Measurements from ENCODE around the gene ERMP1. TPM values are rescaled to one million over a fixed set of nuclear protein-coding genes. Genes with fewer than 3 reads are reported as not detected.

The ERMP1 gene
- total and polyA plus RNA-seq, 2 donors (not counting 3 experiments of a cell fraction or from before 2014, with no cell fraction given), result 9.7 to 16.6 TPM

GRCh38 chr9:5835808-5836207, 2.9 kb upstream of the ERMP1 start:
- intact Hi-C loops (cut with micrococcal nuclease), result no loop called here
- TF ChIP-seq GATA2 (IDR thresholded peaks at IDR 0.05; ENCODE audit: insufficient read depth, insufficient read length, low read depth, low read length) (no peak), POLR2A (IDR thresholded peaks at IDR 0.05; ENCODE audit: low read depth, low read length) (no peak), EZH2 (IDR thresholded peaks at IDR 0.05; ENCODE audit: borderline replicate concordance, low read depth, low read length, severe bottlenecking) (no peak), MYC (IDR thresholded peaks at IDR 0.05; ENCODE audit: low read depth, low read length) (no peak), CTCF (IDR thresholded peaks at IDR 0.05; ENCODE audit: extremely low read depth in 1 of 2, insufficient read depth in 1 of 2, low read depth in 1 of 2, low read length in 2 of 2) (no peak), FOS (IDR thresholded peaks at IDR 0.05; ENCODE audit: borderline replicate concordance, insufficient read depth, low read length) (no peak), POLR2AphosphoS5 (IDR thresholded peaks at IDR 0.05; ENCODE audit: insufficient read depth, low read depth, low read length) (no peak), JUN (IDR thresholded peaks at IDR 0.05; ENCODE audit: borderline replicate concordance, insufficient read depth, insufficient read length, low read depth) (no peak), MAX (IDR thresholded peaks at IDR 0.05; ENCODE audit: insufficient read depth, insufficient read length) (no peak)
- H3K9me1 ChIP-seq (replicated peaks; ENCODE audit: control insufficient read depth, extremely low read depth, insufficient read depth, low read length), result no peaks in the 10 kb centered on the region
- H3K27ac ChIP-seq (ENCODE audit: insufficient read depth, low read depth, low read length), result no peak overlapping the region
- no peaks in the 10 kb centered on the region for H3K9me3 ChIP-seq (replicated peaks; ENCODE audit: control insufficient read depth, insufficient read depth, low read length)
- POLR2A ChIA-PET, result no interaction called here
- no peak overlapping the region for H3K4me2 ChIP-seq (ENCODE audit: insufficient read depth, low read length)
- H3K4me1 ChIP-seq (ENCODE audit: control insufficient read depth, extremely low read depth, insufficient read depth, low read length), result peaks cover 16% of the 10 kb centered on the region
- no peaks in the 10 kb centered on the region for H3K79me2 ChIP-seq (ENCODE audit: control insufficient read depth, insufficient read depth, low read length)
- FAIRE-seq (no peak), DNase-seq (ENCODE audit: low read depth, low spot score) (no peak)
- no peaks in the 10 kb centered on the region for H4K20me1 ChIP-seq (replicated peaks; ENCODE audit: control insufficient read depth, extremely low read depth, insufficient read depth, low read length)
- no peaks in the 10 kb centered on the region for H3K27me3 ChIP-seq (ENCODE audit: control insufficient read depth in 2 of 2, insufficient read depth in 2 of 2, low read length in 2 of 2)
- H2AFZ ChIP-seq (ENCODE audit: low read depth, low read length), result no peak overlapping the region
- H3K4me3 ChIP-seq (replicated peaks in 1 of 3; ENCODE audit: insufficient read depth in 1 of 3, low read depth in 1 of 3, low read length in 3 of 3), result no peak overlapping the region
- H3K36me3 ChIP-seq (ENCODE audit: control insufficient read depth in 2 of 2, extremely low read depth in 1 of 2, insufficient read depth in 2 of 2, low read length in 2 of 2), result no peaks in the 10 kb centered on the region
- no peak overlapping the region for H3K9ac ChIP-seq (replicated peaks; ENCODE audit: extremely low read depth, insufficient read depth, low read length)
- dilution Hi-C loops (cut with MboI; ENCODE audit: extremely low pct_ligation_motif_present, low sequenced_read_pairs), result no loop called here
- CTCF ChIA-PET, result interaction anchor here (1.0 to 5.2 kb wide), 6 partner anchors 7 to 218 kb away, joined by 3 to 45 read pairs (median 4); no protein-coding TSS in a partner anchor
- no TSS peak for BruUV-seq (replicated peaks)

Measured in endothelial cell of umbilical vein (primary cell).